Measurements from ENCODE around the gene TRIM37.

- TF ChIP-seq CTCF (IDR thresholded peaks at IDR 0.05; ENCODE audit: low read length) (peak; percentile 15; the same call in 1 of the 2 replicates), EZH2 (optimal IDR thresholded peaks at IDR 0.05; ENCODE audit: low read depth, low read length) (no peak), EZH2phosphoT487 (IDR thresholded peaks at IDR 0.05; ENCODE audit: low read length) (no peak)
These were observed 146.6 kb downstream of the TRIM37 start for GRCh38 chr17:58960068-58960467.

Data from MM.1S (cell line).